Psoas muscle (tissue), 8 donors: ENCODE data around the gene GZF1. TPM values are rescaled to one million over a fixed set of nuclear protein-coding genes. Genes with fewer than 3 reads are reported as not detected.
A peak's percentile ranks its signal among the peaks of the same experiment; 100 is the strongest.

Experiments used
- ATAC-seq, 4 donors: fragments of 200-7000 bp; cut with Tn5 transposase; one replicate each; pipeline ENCODE4 v1.9.1; 2020; ENCODE audit warnings: moderate library complexity in 3 of 4, mild to moderate bottlenecking in 2 of 4
- DNase-seq, 2 donors: peaks; one replicate each; pipeline ENCODE4 v3.0.0-alpha.2; 2020
- H3K27ac ChIP-seq: fragments of 200-600 bp; one replicate; pipeline ENCODE4 v1.8.0; 2022
- H3K27me3 ChIP-seq, 3 donors: fragments of 200-600 bp in 1 of 3; one replicate each; pipeline versions ENCODE4 v1.6.1 to v1.8.0; 2013 to 2022; ENCODE audit warnings: low read length in 2 of 3, mild to moderate bottlenecking in 2 of 3, moderate library complexity in 1 of 3; ENCODE audit not compliant: insufficient read depth in 3 of 3
- H3K36me3 ChIP-seq, 2 donors: fragments of 200-600 bp in 1 of 2; one replicate each; pipeline versions ENCODE4 v1.6.1 to v1.8.0; 2013 to 2022; ENCODE audit warnings: low read depth in 1 of 2, mild to moderate bottlenecking in 1 of 2, moderate library complexity in 1 of 2; ENCODE audit not compliant: insufficient read depth in 1 of 2
- H3K4me1 ChIP-seq: fragments of 200-600 bp; one replicate; pipeline ENCODE4 v1.8.0; 2022
- H3K4me3 ChIP-seq: fragments of 200-600 bp; one replicate; pipeline ENCODE4 v1.8.0; 2022; ENCODE audit warnings: mild to moderate bottlenecking
- H3K9me3 ChIP-seq: fragments of 200-600 bp; one replicate; pipeline ENCODE4 v1.8.0; 2022
- CTCF ChIP-seq: fragments of 200-600 bp; IDR thresholded peaks from one replicate; pipeline ENCODE4 v1.8.0; 2022; ENCODE audit warnings: antibody characterized with exemption
- WGBS, 3 donors: extraction: QIAGEN DNeasy Blood & Tissue Kit; methylation state at CpG; one replicate each; pipeline versions ENCODE4 v1.1.6 to v1.1.7; 2013; 5-methylcytosine and 5-hydroxymethylcytosine counted together
- intact Hi-C, 2 donors: fragments of 100-400 bp; cut with DNase I; formaldehyde crosslinking; loops; one replicate each; pipeline versions ENCODE4 v1.11.0 to v1.14.2; 2022
- polyA plus RNA-seq, 3 donors: library from polyadenylated mRNA; stranded (reverse); fragments of 200-250 nt; gene quantifications; one replicate each; pipeline ENCODE4 v1.2.3, GENCODE V29; 2013
- total RNA-seq, 4 donors: library from RNA; stranded (reverse); fragmentation: NEBNext Ultra II Directional in 2 of 4; extraction: Animal tissue kit (Norgen Biotek cat#: 25700) in 2 of 4; gene quantifications; one replicate each; pipeline versions ENCODE4 v1.2.1 to v1.2.4, GENCODE V29; 2021 to 2023
- donor health status: healthy with polysubstance abuse.
- donor health status: DM: no; HTN: no; CAD: no; lungs with moderate emphysema.
- donor health status: Bipolar disorder and iron deficiency.
- donor health status: healthy.
- donor health status: DM: yes; HTN: yes; CAD: no.
- donor health status: DM: no; HTN: no; CAD: no.
- donor health status: DM: no; HTN: no; CAD: no.
- donor health status: DM: yes; HTN: yes; CAD: no.

GZF1 gene
- total and polyA plus RNA-seq, 7 donors: 5.3 to 20.7 (median 10.5) TPM

- no peaks in the 10 kb centered on the region for H3K27me3 ChIP-seq
- DNase-seq (no peak), ATAC-seq (peak in 1 of 4 donors; percentile 30)
- TF ChIP-seq CTCF: no peak
- H3K9me3 ChIP-seq: no peaks in the 10 kb centered on the region
- peaks cover 9 to 86% of the 10 kb centered on the region in 2 donors for H3K36me3 ChIP-seq
- peak overlapping the region; percentile 80 for H3K27ac ChIP-seq
- intact Hi-C loops: loop anchor here in 1 of 2 donors (5.0 kb wide), 1 partner anchor 36 kb away; no protein-coding TSS in a partner anchor
- no peak overlapping the region for H3K4me3 ChIP-seq
- WGBS, 3 donors: 73 to 89% (median 74%) methylated on average over 4 of the region's 4 CpGs
- H3K4me1 ChIP-seq: peaks cover 35% of the 10 kb centered on the region
Observed at GRCh38 chr20:23371496-23371895, 9.5 kb downstream of the GZF1 start.

GRCh38 chr20:23374441-23374840 is 12.5 kb downstream of the GZF1 start:
- WGBS, 3 donors: 82 to 90% (median 89%) methylated on average over 5 of the region's 5 CpGs
- Histone ChIP-seq H3K9me3 (no peaks in the 10 kb centered on the region), H3K4me3 (no peak overlapping the region), H3K27ac (no peak overlapping the region), H3K27me3 (no peaks in the 10 kb centered on the region), H3K36me3 (peaks cover 11 to 97% of the 10 kb centered on the region in 2 donors), H3K4me1 (peaks cover 13% of the 10 kb centered on the region)
- intact Hi-C loops: loop anchor here in 1 of 2 donors (5.0 kb wide), 1 partner anchor 33 kb away; no protein-coding TSS in a partner anchor
- DNase-seq: no peak
- TF ChIP-seq CTCF: no peak
- ATAC-seq: no peak

DNA sequence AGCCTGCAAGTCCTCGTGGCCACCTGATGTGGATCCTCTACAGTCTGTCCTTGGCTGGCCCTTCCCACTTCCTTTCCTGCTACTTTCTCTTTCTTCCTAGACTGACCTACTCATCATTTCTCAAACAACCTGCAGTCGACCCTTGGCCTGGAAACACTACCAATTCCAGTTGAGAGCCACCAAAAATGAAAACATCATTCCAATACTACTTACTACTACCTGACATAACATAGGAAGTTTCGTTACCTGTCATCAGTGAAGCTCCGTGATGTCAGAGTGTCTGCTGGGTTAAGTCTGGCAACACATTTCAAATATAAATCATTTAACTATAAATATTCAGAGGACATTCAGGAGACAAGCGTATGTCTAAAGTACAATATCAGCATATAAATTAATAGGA is 13.8 kb downstream of the GZF1 start:
- TF ChIP-seq CTCF: no peak
- peaks cover 5 to 97% of the 10 kb centered on the region in 2 donors for H3K36me3 ChIP-seq

GRCh38 chr20:23379772-23380171 is 17.8 kb downstream of the GZF1 start:
- Histone ChIP-seq H3K4me1 (no peaks in the 10 kb centered on the region), H3K9me3 (no peaks in the 10 kb centered on the region), H3K4me3 (no peak overlapping the region), H3K27me3 (no peaks in the 10 kb centered on the region), H3K36me3 (peaks cover 4 to 73% of the 10 kb centered on the region in 2 donors), H3K27ac (no peak overlapping the region)
- DNase-seq (no peak), ATAC-seq (no peak)
- no peak for TF ChIP-seq CTCF
- intact Hi-C loops: no loop called here

More for the DNA sequence above, 13.8 kb downstream of the GZF1 start:
- ATAC-seq: no peak
- Histone ChIP-seq H3K27ac (no peak overlapping the region), H3K27me3 (no peaks in the 10 kb centered on the region), H3K4me1 (peaks cover 11% of the 10 kb centered on the region), H3K9me3 (no peaks in the 10 kb centered on the region), H3K4me3 (no peak overlapping the region)
- 81 to 94% (median 86%) methylated on average over 5 of the region's 5 CpGs for WGBS, 3 donors
- intact Hi-C loops: no loop called here
- no peak for DNase-seq

GRCh38 chr20:23381876-23382275 is 19.9 kb downstream of the GZF1 start:
- Histone ChIP-seq H3K4me3 (no peak overlapping the region), H3K27me3 (no peaks in the 10 kb centered on the region), H3K9me3 (no peaks in the 10 kb centered on the region), H3K27ac (no peak overlapping the region), H3K36me3 (peaks cover 4 to 65% of the 10 kb centered on the region in 2 donors), H3K4me1 (no peaks in the 10 kb centered on the region)
- DNase-seq (no peak), ATAC-seq (no peak)
- TF ChIP-seq CTCF: no peak
- intact Hi-C loops: no loop called here
